HG03280 (cell line): ENCODE results near the gene ZNF385C.

Experiments used
- ATAC-seq: cut with Tn5 transposase; IDR thresholded peaks from one replicate; pipeline ENCODE4 v1.9.1; 2021; ENCODE audit warnings: mild to moderate bottlenecking, moderate library complexity; ENCODE audit not compliant: unreplicated experiment

Gene ZNF385C

DNA sequence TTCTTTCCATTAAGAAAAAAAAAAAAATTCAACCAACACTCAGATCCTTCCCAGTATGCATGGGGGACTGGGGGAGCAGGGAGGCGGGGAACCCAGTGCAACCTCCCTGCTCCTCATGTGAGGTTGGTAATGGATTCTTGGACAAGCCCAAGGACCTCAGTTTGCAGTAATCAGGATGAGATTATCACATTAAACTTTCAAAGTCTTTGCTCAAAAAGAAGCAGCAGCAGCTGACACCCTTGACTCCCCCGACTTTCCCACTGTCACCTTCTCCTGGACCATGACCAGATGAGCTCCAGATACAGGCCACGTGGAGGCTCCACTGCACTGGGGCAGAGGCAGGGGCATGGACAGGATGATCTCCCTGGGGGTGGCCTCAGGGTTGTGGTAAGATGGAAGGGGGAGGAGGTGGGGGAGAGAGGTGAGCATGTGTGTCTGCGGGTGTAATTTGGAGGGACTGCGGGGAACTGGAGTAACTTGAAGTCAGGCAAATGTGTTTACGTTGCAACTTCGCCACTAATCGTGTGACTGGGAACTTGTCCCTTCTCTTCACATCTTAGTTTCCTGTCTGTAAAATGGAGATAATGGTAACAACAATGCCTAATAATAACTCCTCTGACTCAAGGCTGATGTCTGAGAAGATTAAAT, 19.8 kb downstream of the ZNF385C start:
- ATAC-seq: no peak

DNA sequence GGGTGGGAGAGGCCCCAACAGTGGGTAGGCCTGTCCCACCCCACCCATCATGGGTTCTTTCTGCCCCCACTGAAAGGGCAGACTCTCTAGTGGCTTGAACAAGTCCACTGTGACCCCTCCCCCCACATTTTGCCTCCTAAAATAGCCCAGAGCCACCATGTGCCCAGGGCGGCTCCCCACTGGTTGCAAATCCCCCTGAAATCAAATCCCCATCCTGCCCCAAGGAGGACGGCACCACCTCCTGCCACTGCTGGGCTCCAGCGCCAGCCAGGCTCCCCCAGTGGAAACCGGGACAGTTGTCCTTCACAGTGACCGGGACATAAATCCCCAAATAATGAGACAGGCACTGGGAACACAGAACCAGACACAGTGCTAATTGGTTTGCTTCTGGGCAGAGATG, 20.5 kb downstream of the ZNF385C start:
- ATAC-seq: no peak

DNA sequence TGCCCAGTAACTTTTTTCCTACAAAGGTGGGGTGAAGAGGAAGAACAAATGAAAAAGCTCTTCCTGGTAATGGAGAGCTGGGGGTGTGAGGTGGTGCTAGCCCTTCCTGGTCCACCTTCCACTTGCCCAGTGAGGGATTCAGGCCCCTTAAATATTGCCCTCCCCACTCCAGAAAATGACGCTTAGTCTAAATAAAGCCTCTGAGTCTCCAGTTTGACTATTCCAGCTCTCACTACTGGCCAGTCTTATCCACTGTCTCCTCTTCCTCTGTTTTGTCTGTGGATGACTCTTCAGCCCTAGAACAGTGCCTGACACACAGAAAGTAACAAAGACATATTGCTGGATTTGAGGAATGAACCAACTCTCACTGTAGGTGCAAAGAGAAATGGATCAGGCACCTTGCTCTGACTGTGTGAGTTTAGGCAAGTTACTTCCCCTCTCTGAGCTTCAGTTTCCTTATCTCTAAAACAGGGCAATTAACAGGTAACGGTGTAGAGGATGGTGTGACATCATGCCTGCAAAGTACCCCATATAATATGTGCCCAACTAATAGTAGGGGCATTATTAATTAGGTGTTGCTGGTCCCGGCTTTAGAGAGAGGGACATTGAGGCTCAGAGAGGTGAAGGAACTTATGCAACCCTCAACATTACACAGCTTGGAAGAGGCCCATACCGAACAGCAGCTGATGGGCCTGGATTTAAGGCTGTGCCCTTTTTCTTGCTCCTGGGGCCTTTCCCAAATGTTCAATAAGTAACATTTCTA, 21.3 kb downstream of the ZNF385C start:
- no peak for ATAC-seq

DNA sequence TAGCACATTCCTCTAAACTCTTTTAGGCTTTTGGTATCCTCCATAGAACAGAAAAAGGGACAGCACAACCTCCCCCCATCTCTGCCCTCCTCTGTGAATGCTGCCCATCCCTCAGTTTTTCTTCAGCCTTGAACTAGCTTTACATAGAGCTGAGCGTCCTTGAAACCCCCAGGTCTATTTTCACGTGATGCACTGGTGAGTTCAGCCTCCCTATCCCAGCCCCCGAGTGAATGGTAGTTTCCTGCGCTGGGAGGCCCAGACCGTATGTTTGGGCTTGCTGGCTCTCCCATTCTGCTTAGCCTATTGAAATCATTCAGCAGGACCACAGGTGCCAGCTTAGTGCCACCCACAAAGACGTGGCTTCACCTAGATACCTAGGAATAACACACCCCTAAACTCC, 22.5 kb downstream of the ZNF385C start:
- ATAC-seq: no peak

DNA sequence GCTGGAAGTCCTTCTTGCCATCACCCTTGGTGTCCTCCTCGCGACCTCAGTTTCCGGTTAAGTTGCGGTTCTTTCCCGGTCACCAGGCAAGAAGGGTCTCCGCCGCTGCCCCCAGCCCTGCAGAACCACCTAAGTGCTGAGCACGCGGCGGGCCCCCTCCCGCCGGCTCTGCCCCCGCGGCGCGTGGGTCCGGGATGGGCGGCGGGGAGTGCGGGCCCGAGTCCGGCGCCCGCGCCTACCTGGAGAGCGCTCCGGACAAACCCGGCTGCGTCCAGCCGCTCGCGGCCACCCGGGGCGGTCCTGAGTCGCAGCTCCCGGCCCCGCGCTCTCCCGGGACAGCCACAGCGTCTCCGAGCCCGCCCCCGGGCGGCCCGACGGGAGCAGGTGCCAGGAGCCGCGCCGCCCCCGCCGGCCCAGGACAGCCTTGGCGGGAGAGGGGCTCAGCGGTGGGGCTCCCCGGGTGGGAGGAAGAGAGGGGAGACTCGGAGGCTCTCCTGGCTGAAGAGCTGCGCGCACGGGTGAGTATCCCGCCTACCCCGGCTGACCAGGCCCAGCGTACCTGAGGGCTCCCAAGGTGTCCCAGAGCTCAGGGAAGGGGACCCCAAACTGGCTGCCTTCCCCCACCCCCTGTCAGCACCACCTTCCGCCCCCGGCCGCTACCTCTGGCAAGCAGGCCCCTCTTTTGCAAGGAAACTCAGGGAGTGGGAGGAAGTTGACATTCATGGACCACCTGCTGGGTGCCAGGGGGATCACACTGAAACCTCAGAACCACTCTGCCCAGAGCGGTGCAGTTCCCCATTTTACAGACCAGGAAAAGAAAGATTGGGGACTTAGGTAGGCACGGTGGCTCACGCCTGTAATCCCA, 25.7 kb downstream of the ZNF385C start:
- ATAC-seq: no peak

DNA sequence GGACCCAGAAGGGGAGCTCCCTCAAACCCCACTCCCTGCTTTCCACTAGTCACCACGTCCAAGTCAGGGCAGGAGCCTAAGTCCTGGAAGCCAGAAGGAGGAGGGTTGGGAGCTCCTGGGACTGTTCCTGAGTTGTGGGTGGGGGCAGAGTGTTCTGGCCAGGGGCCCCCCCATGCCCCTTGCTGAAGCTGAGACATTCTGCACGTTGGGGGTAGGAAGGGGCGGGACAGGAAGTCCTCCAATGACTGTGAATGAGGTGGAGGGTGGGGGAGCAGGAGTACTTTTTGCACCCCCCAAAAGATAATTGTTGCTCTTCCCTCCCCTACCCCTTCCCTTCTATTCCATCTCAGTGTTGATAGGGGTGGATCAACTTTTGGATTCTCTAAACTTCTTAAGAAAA, 26.5 kb downstream of the ZNF385C start:
- no peak for ATAC-seq

DNA sequence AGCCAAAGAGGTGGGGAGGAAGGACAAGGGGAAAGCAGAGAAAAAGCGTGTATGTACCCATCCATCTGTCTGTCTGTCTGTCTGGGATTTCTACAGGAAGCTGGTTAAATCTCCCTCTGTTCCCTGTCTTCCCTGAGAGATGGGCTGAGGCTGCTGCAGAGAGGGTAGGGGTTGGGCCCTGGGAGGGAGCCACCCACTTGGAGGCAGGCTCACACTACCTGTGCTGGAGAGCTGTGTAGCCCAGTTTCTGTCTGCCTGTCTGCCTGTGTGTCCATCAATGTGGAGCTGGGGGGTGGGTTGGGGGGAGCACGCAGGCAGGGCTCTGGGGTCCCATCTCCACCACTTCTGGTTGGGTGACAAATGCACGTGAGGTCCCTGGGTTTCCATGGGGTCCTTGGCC, 29.3 kb downstream of the ZNF385C start:
- ATAC-seq: no peak

DNA sequence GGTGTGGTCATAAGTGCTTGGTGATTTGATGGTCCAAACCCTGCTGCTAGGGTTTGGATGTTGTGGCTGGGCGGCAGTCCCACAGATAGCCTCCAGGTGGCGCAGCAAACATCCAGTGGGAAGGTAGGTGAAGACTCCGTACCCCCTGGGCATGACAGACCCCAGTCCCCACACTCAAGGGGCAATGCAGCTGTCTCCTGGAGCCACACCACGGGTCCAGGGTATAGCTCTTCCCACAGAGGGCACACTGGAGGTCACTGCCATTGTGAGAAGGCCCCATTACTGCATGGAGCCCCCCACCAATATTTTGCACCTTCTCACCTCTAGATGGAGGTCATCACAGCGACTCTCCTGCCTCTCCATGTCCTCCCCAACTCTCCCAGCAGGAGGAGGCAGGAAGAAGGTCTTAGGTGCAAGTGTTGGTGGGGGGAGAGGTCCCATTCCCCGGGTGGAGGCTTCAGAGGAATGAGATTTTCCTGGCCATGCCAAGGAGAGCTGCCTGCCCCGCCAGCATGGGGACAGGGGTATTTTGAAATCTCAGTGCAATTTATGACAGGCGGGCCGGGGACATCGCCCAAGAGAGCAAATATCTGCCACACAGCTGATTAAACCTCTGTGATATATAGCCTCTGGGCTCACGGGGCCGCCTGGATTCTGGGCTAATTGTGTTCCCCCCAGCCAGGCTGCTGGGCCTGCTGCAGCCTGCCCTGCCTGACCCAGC, 30.7 kb downstream of the ZNF385C start:
- ATAC-seq: no peak

DNA sequence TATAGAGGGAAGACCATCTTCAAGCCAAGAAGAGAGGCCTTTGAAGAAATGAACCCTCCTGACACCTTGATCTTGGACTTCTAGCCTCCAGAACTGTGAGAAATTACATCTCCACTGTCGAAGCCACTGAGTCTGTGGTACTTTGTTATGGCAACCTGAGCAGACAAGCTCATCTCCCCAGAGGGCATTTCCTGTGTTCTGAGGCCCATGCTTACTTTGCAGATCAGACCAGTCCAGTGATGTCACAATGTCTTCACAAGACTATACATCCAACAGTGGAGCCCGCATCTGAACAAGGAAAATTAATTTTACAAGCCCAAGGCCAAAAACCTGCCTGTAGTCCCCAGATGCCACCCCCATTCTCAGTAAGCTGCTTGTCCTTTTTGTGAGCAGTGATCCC, 33.1 kb downstream of the ZNF385C start:
- ATAC-seq: no peak

DNA sequence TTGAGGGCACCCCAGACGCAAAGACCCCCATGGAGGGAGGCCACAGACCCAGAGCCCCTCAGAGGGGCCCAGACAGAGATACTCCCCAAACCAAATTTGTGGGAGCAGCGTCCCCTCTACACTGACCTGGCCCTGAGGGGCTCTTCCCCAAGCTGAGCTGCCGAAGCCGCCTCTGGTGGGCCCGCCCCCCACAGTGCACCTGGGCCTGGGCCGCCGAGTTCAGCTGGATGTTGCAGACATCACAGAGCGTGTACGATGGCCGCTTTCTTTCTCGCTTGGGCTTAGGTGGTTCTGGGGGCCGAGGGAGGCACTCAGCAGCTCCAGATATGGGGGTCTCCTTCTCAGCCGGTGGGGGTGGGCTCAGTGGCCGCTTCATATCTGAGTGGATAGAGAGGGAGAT, 35.6 kb downstream of the ZNF385C start:
- no peak for ATAC-seq

DNA sequence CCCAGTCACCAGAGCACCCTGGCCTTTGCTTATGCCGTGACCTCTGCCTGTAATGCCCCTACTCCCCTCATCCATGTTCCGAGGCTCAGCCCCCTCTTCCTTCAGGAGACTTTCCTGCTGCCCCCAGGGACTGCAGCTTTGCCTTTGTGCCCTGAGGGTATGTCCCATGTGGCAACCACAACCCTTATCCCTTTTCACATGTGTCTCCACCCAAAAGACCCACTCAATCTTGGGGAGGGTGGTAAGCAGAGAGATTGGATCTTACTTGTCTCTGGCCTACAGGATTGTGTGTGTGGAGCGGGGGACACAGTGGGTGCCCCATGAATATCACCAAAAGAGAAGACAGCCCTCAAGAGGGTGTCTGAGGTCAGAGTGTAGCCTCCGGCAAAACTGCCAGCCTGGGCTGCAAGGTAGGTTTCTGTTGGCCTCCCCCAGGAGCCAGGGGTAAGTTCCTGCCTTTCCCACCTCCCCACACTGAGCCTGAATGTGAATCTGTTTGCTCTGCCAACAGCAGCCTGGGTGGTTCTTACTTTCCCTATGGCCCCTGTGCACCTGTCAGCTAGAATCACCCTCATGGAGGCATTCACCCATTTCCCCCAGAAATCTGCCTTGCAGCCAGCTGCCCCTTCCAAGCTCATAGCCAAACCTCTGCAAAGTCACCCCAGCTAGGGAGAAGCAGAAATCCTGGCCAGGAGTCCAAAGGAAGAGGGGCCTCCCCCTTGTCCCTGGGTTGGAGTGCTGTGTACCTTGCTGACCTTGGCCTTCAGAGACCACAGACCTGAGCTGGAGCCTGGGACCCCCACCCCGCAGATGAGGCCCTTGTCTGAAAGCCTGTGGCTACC, 36.4 kb downstream of the ZNF385C start:
- no peak for ATAC-seq

DNA sequence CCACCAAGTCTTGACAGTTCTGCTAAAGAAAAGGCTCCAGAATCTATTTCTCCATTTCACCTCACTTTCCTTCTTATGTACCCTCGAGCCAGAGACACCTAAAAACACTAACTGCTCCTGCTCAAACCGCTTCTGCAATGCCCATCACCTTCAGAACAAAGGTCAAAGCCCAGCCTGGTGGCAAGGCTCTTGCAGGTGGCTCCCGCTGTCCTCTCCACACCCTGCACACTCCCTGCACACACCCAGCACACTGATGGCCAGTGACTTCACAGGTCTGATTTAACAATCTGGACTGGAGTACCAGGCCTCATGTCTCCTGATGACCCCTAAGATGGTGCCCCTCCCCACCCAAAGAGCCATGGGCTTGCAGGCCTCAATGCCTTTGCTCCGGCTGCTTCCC, 38.0 kb downstream of the ZNF385C start:
- ATAC-seq: no peak

DNA sequence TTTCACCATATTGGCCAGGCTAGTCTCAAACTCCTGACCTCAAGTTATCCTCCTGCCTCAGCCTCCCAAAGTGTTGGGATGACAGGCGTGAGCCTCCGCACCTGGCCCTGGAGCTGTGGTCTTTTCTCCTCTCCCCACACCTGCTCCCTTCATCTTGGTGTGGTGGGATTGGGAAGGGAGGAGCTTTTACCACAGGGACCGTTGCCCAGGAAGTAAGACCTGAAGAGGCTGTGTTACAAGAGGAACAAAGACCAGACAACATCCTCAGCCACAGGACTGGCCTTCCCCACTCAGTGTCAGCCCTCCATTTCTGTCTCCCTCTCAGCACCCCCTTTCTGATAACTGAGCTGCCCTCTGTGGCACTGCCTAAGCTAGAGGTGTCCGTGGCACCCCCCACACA, 38.5 kb downstream of the ZNF385C start:
- no peak for ATAC-seq

DNA sequence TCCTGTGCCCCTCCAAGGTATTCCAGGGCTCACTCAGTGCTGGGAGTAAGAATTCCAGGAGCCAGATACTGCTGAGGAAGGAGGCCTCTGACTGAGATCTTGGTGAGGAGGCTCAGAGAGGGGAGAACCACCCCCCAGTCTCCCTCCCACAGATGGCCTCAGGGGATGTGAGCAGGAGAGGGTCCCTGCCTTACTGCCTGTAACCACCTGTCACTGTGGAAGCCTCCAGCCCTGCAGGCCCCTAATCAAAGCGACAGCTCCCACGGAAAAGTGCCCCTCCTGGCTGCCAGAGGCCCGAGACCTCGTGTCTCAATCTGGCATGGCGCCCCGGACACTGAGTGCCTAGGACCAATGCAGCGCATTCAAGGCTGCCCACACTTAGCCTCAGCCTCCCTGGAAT, 40.2 kb downstream of the ZNF385C start:
- no peak for ATAC-seq

DNA sequence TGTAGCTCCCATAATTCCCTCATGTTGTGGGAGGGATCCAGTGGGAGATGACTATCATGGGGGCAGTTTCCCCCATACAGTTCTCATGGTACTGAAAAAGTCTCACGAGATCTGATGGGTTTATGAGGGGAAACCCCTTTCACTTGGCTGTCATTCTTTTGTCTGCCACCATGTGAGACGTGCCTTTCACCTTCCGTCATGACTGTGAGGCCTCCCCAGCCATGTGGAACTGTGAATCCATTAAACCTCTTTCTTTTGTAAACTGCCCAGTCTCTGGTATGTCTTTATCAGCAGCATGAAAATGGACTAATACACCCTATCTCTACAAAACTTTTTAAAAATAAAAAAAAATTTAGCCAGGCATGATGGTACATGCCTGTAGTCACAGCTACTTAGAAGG, 41.6 kb downstream of the ZNF385C start:
- no peak for ATAC-seq

DNA sequence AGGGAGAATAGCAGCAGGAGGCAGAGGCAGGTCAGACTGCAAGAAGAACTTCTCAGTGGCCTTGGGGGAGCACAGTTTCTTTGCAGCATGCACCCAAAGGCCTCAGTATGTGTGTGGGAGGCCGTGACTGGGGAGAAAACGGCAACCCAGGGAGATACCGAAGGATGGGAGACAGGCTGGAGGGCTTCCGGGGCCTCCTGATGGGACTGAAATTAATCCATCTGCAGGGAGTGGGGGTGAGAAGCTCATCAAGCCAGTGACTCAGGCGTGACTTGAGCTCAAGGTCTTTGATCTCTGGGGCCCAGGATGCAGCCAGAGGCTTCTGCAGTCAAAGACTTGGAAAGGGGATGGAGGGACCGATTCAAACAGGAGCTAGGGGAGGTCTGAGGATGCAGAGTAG, 42.8 kb downstream of the ZNF385C start:
- ATAC-seq: no peak

DNA sequence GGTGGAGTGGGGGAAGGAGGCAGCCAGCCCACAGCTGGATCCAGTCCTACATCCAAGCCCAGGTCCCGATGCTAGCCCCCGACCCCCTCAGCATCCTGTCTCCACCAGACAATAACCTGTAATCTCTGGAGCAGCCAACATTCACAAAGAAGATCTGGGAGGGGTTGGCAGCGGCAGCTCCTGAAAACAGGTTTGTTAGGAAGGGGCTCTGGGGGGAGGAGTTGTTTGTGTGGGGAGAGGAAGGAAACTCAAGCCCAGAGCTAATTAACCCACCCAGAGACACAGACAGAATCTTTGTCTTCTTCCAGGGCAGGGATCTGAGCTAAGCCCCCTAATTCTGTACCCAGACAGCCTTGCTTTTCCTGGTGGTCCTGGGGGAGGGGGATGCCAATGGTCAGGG, 43.2 kb downstream of the ZNF385C start:
- ATAC-seq: no peak

DNA sequence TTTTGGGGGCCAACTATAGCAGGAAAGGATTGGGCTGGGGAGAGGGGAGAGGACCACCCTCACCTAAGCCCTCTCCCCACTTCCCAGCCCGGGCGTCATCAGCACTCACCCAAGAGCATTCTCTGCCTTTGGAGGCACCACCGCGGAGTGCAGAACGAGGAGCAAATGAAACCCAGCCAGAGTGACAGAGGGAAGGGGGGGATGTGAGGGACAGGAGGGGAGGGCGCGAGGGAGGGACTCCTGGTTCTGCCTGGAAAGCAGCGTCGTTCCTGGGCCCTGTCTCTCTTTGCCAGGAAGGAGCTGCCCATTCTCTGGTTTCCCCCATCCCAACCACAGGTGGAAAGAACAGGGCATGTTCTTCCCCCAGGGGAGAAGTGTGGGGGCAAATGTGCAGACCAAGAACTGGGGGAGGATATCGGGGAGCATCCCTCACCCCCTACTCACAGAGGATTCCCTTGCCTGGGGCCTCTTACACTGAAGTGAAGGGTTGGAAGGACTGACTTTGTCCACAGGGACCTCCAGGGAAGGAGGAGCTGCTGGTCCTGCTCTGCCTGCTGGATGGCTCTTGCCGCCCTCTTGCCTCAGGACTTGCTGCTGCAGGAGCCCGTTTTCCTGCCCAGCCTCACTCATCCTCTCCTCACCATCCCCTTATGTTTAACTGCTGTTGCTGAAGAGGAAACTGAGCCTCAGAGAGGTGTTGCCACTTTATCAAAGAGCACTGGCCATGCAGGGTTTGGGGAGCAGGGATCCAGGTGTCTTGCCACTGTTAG, 44.4 kb downstream of the ZNF385C start:
- no peak for ATAC-seq

DNA sequence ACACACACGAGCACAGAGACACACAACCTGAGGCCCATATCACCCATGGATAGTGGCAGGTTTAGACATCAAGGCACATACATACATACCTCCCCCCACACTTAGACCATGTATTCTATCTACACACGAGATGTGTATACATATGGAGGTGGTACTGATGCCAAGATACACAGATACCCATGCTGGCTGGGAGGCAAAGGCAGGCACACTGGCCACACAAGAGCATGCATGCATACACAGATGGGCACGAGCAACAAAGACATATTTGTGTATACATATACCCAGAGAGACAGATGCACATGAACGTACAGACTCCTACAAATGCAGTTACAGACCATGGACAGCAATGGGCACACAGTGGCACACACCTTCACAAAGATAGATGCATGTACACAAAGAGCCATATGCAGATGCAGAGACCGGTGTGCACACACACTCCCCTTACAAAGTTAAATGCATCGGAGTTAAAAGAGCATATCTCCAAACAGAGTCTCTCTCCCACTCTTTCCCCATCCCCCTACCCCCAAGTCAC, 45.9 kb downstream of the ZNF385C start:
- ATAC-seq: no peak
